HFFc6 (cell line): ENCODE results near the gene AMPD1. TPM values are rescaled to one million over a fixed set of nuclear protein-coding genes. Genes with fewer than 3 reads are reported as not detected.

ENCODE experiments used
- total RNA-seq, 6 experiments: library from RNA; stranded (reverse); fragmentation: NEBNext Ultra II Directional; extraction: Animal tissue kit (Norgen Biotek cat#: 25700); gene quantifications; 2 replicates in 1 of 6; 3 replicates in 5 of 6; pipeline ENCODE4 v1.2.3, GENCODE V29; 2021

The AMPD1 gene
- total RNA-seq, 6 experiments from 2014 or later = not detected

Other genes with a start within 250 kb of the AMPD1 start
- gene TRIM33, start 184.3 kb downstream of the AMPD1 start, total RNA-seq = 10 to 100 TPM; 17.6 to 20.5 (median 19.3) TPM
- 10 to 100 TPM; 40.7 to 49.0 (median 45.1) TPM for gene BCAS2, start 113.9 kb downstream of the AMPD1 start, total RNA-seq
- 1 to 10 TPM; 1.5 to 2.0 (median 1.8) TPM for gene DENND2C, start 25.5 kb downstream of the AMPD1 start, total RNA-seq
- 10 to 100 TPM; 38.9 to 60.1 (median 49.8) TPM for gene NRAS, start 21.2 kb upstream of the AMPD1 start, total RNA-seq
- 100 to 1,000 TPM; 508 to 582 (median 527) TPM for gene CSDE1, start 62.4 kb upstream of the AMPD1 start, total RNA-seq
- gene SIKE1, start 85.1 kb upstream of the AMPD1 start, total RNA-seq = 10 to 100 TPM; 39.1 to 48.7 (median 42.0) TPM
- not detected for gene SYCP1, start 159.3 kb upstream of the AMPD1 start, total RNA-seq